DND-41 (cell line): Measurements from ENCODE around the gene PEA15.

Experiments used
- ATAC-seq: fragments of 200-7000 bp; cut with Tn5 transposase; 3 replicates; pipeline ENCODE4 v1.9.1; 2021; ENCODE audit warnings: low read depth; ENCODE audit not compliant: insufficient read depth
- DNase-seq: peaks from one replicate; pipeline ENCODE4 v3.0.0-alpha.2; 2020
- H2AFZ ChIP-seq: 2 replicates; pipeline ENCODE4 v1.6.0; 2012; ENCODE audit warnings: low read depth, low read length
- H3K27ac ChIP-seq: 2 replicates; pipeline ENCODE4 v1.5.1; 2012; ENCODE audit warnings: low read length, inconsistent platforms
- H3K27me3 ChIP-seq: fragments of 200-600 bp; sonication (generic); 2 replicates; pipeline ENCODE4 v1.6.0; 2012; ENCODE audit warnings: low read length, mild to moderate bottlenecking, inconsistent platforms; ENCODE audit not compliant: insufficient read depth, poor library complexity
- H3K36me3 ChIP-seq: 2 replicates; pipeline ENCODE4 v1.5.1; 2012; ENCODE audit warnings: low read length, inconsistent platforms; ENCODE audit not compliant: insufficient read depth
- H3K4me1 ChIP-seq: 2 replicates; pipeline ENCODE4 v1.5.1; 2012; ENCODE audit warnings: mild to moderate bottlenecking, low read length; ENCODE audit not compliant: insufficient read depth
- H3K4me2 ChIP-seq: 2 replicates; pipeline ENCODE4 v1.6.0; 2012; ENCODE audit warnings: mild to moderate bottlenecking, moderate library complexity, low read length, inconsistent platforms; ENCODE audit not compliant: insufficient read depth
- H3K4me3 ChIP-seq, 2 experiments: fragments of 200-600 bp in 1 of 2; shearing (Covaris generic) in 1 of 2; 2 replicates each; pipeline ENCODE4 v1.5.1; 2012 to 2016; ENCODE audit warnings: inconsistent platforms in 2 of 2, low read length in 2 of 2, mild to moderate bottlenecking in 2 of 2, low read depth in 1 of 2, moderate library complexity in 1 of 2
- H3K79me2 ChIP-seq: 2 replicates; pipeline ENCODE4 v1.6.0; 2012; ENCODE audit warnings: low read length, inconsistent platforms; ENCODE audit not compliant: insufficient read depth
- H3K9ac ChIP-seq: 2 replicates; pipeline ENCODE4 v1.6.0; 2012; ENCODE audit warnings: low read depth, mild to moderate bottlenecking, inconsistent platforms, low read length, moderate library complexity
- H3K9me3 ChIP-seq: 2 replicates; pipeline ENCODE4 v1.5.1; 2012; ENCODE audit warnings: low read length, moderate library complexity, mild to moderate bottlenecking, inconsistent platforms; ENCODE audit not compliant: insufficient read depth, severe bottlenecking
- H4K20me1 ChIP-seq: 2 replicates; pipeline ENCODE4 v1.6.0; 2012; ENCODE audit warnings: low read length; ENCODE audit not compliant: insufficient read depth
- CTCF ChIP-seq: IDR thresholded peaks from 2 replicates; pipeline ENCODE4 v1.5.1; 2012; ENCODE audit warnings: borderline replicate concordance, low read length, moderate library complexity, mild to moderate bottlenecking; ENCODE audit not compliant: poor library complexity, severe bottlenecking; ENCODE audit errors: extremely low read depth
- EZH2 ChIP-seq: IDR thresholded peaks from 3 replicates; pipeline ENCODE4 v1.6.1; 2012; ENCODE audit warnings: borderline replicate concordance, low read depth, mild to moderate bottlenecking, moderate library complexity, low read length, inconsistent platforms; ENCODE audit not compliant: severe bottlenecking

PEA15 gene

DNA sequence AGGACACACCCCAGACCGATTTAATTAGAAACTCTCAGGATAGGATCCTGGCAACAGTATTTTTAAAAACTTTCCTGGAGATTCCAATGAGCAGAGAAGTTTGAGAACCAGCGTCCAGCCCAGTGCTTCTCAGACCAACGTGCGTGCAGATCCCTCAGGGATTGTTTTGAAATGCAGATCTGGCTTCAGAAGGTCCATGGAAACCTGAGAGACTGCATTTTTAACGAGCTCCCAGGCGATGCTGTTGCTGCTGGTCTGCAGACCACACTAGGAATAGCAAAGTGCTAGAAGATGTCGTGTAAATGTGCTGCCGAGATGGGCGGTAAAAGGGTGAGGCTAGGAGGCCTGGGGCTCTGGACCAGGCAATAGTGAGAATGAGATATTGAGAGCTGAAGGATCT is 33.2 kb upstream of the PEA15 start:
- no peak overlapping the region for H3K9ac ChIP-seq
- no peaks in the 10 kb centered on the region for H3K36me3 ChIP-seq
- TF ChIP-seq CTCF, result no peak
- no peak for TF ChIP-seq EZH2
- ATAC-seq (no peak), DNase-seq (no peak)
- no peaks in the 10 kb centered on the region for H3K4me1 ChIP-seq
- no peaks in the 10 kb centered on the region for H3K79me2 ChIP-seq
- no peak overlapping the region for H3K4me2 ChIP-seq
- no peak overlapping the region for H3K27ac ChIP-seq
- peaks cover 42% of the 10 kb centered on the region for H3K27me3 ChIP-seq
- H3K9me3 ChIP-seq, result no peaks in the 10 kb centered on the region
- H4K20me1 ChIP-seq, result no peaks in the 10 kb centered on the region
- no peak overlapping the region for H2AFZ ChIP-seq
- H3K4me3 ChIP-seq, result no peak overlapping the region

DNA sequence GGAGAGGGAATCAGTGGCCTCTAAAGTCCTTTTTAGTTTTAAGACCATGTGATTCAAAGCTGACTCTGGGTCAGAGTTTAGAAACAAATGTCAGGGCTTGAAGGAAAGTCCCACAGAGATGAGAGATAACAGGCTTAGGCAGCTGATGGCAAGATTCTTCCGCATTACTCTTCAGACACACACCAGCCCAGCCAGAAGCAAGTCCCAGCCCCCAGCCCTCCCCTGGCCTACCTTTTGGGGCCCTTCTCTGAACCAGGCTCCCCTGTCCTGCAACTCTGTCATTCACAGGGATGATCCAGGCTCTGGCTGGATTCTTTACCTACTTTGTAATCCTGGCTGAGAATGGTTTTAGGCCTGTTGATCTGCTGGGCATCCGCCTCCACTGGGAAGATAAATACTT is 28.0 kb upstream of the PEA15 start:
- no peak for ATAC-seq
- TF ChIP-seq EZH2 (no peak), CTCF (no peak)
- Histone ChIP-seq H4K20me1 (no peaks in the 10 kb centered on the region), H3K4me1 (no peaks in the 10 kb centered on the region), H3K4me3 (no peak overlapping the region), H3K9ac (no peak overlapping the region), H3K4me2 (no peak overlapping the region), H3K27ac (no peak overlapping the region), H2AFZ (no peak overlapping the region), H3K27me3 (peaks cover 40% of the 10 kb centered on the region), H3K36me3 (no peaks in the 10 kb centered on the region), H3K79me2 (no peaks in the 10 kb centered on the region), H3K9me3 (no peaks in the 10 kb centered on the region)
- DNase-seq, result no peak

DNA sequence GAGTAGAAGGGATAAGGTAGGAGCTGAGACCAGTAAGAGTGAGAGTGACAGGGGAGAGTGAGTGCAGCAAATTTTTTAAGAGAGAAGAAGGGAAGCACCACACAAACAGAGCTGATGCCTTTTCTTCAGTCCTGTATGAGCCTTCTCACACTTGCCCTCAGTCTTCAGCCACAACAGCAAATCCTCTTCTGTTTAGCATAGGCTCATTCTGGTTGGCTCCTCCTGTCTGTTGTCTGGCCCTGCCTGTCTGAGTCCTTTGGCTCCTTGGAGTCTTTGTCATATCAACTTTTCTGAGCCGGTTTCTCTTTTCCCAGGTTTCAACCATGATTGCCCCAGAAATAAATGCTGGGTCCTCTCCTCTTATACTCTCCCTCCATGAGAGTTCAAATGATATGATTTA is 27.5 kb upstream of the PEA15 start:
- H2AFZ ChIP-seq, result no peak overlapping the region
- ATAC-seq (no peak), DNase-seq (no peak)
- no peak overlapping the region for H3K27ac ChIP-seq
- H3K9ac ChIP-seq, result no peak overlapping the region
- H3K4me3 ChIP-seq, result no peak overlapping the region
- H3K4me2 ChIP-seq, result no peak overlapping the region
- no peaks in the 10 kb centered on the region for H3K4me1 ChIP-seq
- no peaks in the 10 kb centered on the region for H3K79me2 ChIP-seq
- peaks cover 37% of the 10 kb centered on the region for H3K27me3 ChIP-seq
- no peaks in the 10 kb centered on the region for H3K36me3 ChIP-seq
- no peak for TF ChIP-seq CTCF
- no peak for TF ChIP-seq EZH2
- H4K20me1 ChIP-seq, result no peaks in the 10 kb centered on the region
- H3K9me3 ChIP-seq, result no peaks in the 10 kb centered on the region

DNA sequence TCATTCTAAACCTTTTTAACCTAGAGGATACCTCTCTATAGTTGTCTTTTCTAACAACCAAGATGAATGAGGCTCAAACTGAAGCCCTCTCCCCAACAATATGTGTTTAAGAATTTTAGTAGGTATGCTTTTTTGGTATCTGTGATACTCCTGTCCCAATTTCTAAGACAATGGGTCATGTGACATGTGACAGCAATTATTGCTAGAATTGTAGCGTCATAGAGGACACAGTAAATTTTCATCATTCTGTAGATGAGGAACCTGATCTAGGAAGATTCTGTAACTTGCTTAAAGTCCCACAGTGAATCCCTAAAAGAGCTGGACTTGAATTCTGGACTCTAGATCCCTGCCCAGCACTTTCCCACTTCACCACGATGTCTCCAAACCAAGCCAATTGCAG is 26.5 kb upstream of the PEA15 start:
- no peak overlapping the region for H3K4me2 ChIP-seq
- no peak overlapping the region for H3K4me3 ChIP-seq
- H3K9me3 ChIP-seq, result no peaks in the 10 kb centered on the region
- no peak overlapping the region for H3K27ac ChIP-seq
- H2AFZ ChIP-seq, result no peak overlapping the region
- peaks cover 35% of the 10 kb centered on the region for H3K27me3 ChIP-seq
- no peaks in the 10 kb centered on the region for H4K20me1 ChIP-seq
- DNase-seq (no peak), ATAC-seq (no peak)
- no peaks in the 10 kb centered on the region for H3K36me3 ChIP-seq
- no peaks in the 10 kb centered on the region for H3K79me2 ChIP-seq
- H3K4me1 ChIP-seq, result no peaks in the 10 kb centered on the region
- no peak overlapping the region for H3K9ac ChIP-seq
- no peak for TF ChIP-seq EZH2
- TF ChIP-seq CTCF, result no peak
